GM12878 (cell line): ENCODE results near the gene ZNF728.

ENCODE experiments used
- PBX3 ChIP-seq: IDR thresholded peaks from 2 replicates; pipeline ENCODE4 v1.6.1; 2011; ENCODE audit warnings: mild to moderate bottlenecking, low read depth, low read length, moderate library complexity; ENCODE audit not compliant: insufficient replicate concordance
- POLR2AphosphoS2 ChIP-seq: IDR thresholded peaks from 2 replicates; pipeline ENCODE4 v1.6.1; 2011; ENCODE audit warnings: low read depth, mild to moderate bottlenecking, low read length, improper control_type of control experiment, moderate library complexity
- POLR2AphosphoS5 ChIP-seq: IDR thresholded peaks from 2 replicates; pipeline ENCODE4 v1.6.1; 2011; ENCODE audit warnings: mild to moderate bottlenecking, low read length, inconsistent platforms
- YY1 ChIP-seq: IDR thresholded peaks from 2 replicates; pipeline ENCODE4 v1.6.1; 2011; ENCODE audit warnings: low read depth, mild to moderate bottlenecking, low read length
- ZNF274 ChIP-seq: IDR thresholded peaks from one replicate; pipeline ENCODE4 v1.8.0; 2011; ENCODE audit not compliant: insufficient read length, insufficient read depth
- TF ChIP-seq, protein P1 (sequence below): fragments of 450-650 bp; IDR thresholded peaks from 2 replicates; pipeline ENCODE4 v1.6.1; 2017; ENCODE audit warnings: antibody characterized with exemption, mild to moderate bottlenecking, moderate library complexity
- TF ChIP-seq, protein P2 (sequence below): fragments of 450-650 bp; IDR thresholded peaks from 2 replicates; pipeline ENCODE4 v1.6.1; 2017; ENCODE audit warnings: mild to moderate bottlenecking, low read depth, inconsistent platforms; ENCODE audit not compliant: poor library complexity, severe bottlenecking
- TF ChIP-seq, protein P3 (sequence below), 3 experiments: IDR thresholded peaks in 2 of 3; conservative IDR thresholded peaks in 1 of 3; 2 replicates each; pipeline ENCODE4 v1.5.1; 2011; ENCODE audit warnings: low read depth in 3 of 3, low read length in 3 of 3, mild to moderate bottlenecking in 3 of 3, control low read depth in 2 of 3, moderate library complexity in 2 of 3, inconsistent platforms in 1 of 3, mixed read lengths in 1 of 3; ENCODE audit not compliant: control insufficient read depth in 2 of 3, insufficient read depth in 1 of 3; ENCODE audit errors: extremely low read depth in 1 of 3

GRCh38 chr19:23049256-23049655, 46.3 kb upstream of the ZNF728 start:
- no peak for TF ChIP-seq POLR2AphosphoS5
- TF ChIP-seq, protein P1, sequence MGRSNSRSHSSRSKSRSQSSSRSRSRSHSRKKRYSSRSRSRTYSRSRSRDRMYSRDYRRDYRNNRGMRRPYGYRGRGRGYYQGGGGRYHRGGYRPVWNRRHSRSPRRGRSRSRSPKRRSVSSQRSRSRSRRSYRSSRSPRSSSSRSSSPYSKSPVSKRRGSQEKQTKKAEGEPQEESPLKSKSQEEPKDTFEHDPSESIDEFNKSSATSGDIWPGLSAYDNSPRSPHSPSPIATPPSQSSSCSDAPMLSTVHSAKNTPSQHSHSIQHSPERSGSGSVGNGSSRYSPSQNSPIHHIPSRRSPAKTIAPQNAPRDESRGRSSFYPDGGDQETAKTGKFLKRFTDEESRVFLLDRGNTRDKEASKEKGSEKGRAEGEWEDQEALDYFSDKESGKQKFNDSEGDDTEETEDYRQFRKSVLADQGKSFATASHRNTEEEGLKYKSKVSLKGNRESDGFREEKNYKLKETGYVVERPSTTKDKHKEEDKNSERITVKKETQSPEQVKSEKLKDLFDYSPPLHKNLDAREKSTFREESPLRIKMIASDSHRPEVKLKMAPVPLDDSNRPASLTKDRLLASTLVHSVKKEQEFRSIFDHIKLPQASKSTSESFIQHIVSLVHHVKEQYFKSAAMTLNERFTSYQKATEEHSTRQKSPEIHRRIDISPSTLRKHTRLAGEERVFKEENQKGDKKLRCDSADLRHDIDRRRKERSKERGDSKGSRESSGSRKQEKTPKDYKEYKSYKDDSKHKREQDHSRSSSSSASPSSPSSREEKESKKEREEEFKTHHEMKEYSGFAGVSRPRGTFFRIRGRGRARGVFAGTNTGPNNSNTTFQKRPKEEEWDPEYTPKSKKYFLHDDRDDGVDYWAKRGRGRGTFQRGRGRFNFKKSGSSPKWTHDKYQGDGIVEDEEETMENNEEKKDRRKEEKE = no peak
- TF ChIP-seq, protein P2, sequence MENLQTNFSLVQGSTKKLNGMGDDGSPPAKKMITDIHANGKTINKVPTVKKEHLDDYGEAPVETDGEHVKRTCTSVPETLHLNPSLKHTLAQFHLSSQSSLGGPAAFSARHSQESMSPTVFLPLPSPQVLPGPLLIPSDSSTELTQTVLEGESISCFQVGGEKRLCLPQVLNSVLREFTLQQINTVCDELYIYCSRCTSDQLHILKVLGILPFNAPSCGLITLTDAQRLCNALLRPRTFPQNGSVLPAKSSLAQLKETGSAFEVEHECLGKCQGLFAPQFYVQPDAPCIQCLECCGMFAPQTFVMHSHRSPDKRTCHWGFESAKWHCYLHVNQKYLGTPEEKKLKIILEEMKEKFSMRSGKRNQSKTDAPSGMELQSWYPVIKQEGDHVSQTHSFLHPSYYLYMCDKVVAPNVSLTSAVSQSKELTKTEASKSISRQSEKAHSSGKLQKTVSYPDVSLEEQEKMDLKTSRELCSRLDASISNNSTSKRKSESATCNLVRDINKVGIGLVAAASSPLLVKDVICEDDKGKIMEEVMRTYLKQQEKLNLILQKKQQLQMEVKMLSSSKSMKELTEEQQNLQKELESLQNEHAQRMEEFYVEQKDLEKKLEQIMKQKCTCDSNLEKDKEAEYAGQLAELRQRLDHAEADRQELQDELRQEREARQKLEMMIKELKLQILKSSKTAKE = no peak
- no peak for TF ChIP-seq YY1
- TF ChIP-seq ZNF274 = no peak
- TF ChIP-seq, protein P3, sequence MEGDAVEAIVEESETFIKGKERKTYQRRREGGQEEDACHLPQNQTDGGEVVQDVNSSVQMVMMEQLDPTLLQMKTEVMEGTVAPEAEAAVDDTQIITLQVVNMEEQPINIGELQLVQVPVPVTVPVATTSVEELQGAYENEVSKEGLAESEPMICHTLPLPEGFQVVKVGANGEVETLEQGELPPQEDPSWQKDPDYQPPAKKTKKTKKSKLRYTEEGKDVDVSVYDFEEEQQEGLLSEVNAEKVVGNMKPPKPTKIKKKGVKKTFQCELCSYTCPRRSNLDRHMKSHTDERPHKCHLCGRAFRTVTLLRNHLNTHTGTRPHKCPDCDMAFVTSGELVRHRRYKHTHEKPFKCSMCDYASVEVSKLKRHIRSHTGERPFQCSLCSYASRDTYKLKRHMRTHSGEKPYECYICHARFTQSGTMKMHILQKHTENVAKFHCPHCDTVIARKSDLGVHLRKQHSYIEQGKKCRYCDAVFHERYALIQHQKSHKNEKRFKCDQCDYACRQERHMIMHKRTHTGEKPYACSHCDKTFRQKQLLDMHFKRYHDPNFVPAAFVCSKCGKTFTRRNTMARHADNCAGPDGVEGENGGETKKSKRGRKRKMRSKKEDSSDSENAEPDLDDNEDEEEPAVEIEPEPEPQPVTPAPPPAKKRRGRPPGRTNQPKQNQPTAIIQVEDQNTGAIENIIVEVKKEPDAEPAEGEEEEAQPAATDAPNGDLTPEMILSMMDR (IDR thresholded peaks at IDR 0.05 in 2 of 3, conservative IDR thresholded peaks at IDR 0.05 in 1 of 3; ENCODE audit: control insufficient read depth in 2 of 3, extremely low read depth in 1 of 3, insufficient read depth in 1 of 3, low read depth in 3 of 3, low read length in 3 of 3) = no peak
- TF ChIP-seq PBX3 = no peak
- TF ChIP-seq POLR2AphosphoS2 = no peak
